NCI-H2227 (cell line): Measurements from ENCODE around the gene TLR6.
A peak's percentile ranks its signal among the peaks of the same experiment; 100 is the strongest.
"Not testable (repeated sequence)": the region's sequence is repeated elsewhere in the genome, so short reads cannot be mapped to it uniquely, and the experiment has no call there.

Source experiments
- DNase-seq: peaks from one replicate; lab custom pipeline; 2025; ENCODE audit not compliant: unreplicated experiment; lab: John Stamatoyannopoulos, UW

The TLR6 gene

DNA sequence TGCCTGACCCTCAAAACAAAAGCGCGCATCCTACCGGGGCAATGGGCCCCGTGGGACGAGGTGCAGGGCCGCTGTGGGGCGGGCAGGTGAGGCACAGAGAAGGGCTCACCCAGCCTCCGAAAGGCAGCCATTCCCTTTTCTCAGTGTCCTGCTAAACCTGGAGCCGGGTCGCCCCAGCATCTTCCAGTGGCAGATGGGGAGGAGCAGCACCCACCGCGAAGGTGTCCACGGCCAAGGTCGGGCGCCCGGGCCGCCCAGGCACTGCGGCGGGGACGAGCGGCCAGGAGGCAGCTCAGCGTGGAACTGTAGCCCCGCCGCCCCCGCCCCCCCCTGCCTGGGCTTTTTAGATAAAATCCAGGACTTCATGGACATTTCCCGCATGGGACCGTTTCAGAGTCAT is 32.9 kb downstream of the TLR6 start:
- no peak for DNase-seq

DNA sequence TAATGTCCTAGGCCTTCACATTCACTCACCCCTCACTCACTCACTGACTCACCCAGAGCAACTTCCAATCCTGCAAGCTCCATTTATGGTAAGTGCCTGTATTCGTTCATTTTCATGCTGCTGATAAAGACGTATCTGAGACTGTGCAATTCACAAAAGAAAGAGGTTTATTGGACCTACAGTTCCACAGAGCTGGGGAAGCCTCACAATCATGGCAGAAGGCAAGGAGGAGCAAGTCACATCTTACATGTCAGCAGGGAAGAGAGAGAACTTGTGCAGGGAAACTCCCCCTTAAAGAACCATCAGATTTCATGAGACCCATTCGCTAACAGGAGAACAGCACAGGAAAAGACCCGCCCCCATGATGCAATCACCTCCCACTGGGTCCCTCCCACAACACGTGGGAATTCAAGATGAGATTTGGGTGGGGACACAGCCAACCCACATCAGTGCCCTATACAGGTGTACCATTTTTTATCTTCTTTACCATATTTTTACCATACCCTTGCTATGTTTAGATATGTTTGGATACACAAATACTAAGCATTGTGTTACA is 33.8 kb downstream of the TLR6 start:
- no peak for DNase-seq

DNA sequence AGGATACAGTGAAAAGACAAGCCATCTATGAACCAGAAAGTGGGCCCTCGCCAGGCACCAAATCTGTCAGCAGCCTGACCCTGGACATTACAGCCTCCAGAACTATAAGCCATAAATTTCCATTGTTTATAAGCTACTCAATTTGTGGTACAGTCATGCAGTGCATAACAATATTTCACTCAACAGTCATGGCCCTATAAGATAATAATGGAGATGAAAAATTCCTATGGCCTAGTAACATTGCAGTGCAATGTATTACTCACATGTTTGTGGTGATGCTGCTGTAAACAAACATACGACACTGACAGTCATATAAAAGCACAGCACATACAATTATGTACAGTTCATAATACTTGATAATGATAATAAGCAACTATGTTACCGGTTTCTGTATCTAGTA is 34.9 kb downstream of the TLR6 start:
- DNase-seq: no peak

DNA sequence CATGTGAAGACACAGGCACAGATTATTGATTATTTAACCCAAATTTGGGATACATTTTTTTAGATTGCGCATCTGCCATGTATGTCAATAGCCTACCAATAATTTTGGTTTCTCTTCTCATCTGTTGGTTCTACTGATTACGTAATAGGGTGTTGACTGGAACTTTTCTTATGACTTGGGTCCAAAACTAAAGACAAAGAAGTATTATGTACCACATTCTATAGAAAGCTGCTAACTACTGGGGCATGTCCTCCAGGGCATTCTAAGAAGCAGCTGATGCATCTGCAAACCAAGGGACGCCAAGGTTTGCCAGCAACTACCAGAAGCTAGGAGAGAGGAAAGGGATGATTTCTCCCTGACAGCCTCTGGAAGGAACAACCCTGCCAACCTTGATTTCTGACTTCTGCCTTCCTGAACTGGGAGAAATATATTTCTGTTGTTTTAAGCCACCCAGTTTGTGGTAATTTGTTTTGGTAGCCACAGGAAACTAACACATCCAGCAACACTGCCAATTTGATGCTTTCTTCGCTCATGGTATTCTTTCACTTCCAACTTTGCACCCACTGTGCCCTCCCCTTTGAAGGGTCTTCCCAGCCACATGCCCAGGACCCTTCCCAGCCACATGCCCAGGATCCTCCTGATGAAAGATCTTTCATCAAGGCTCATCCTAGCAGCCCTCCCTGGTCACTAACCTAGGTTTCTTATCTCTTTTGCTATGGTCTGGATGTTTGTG is 36.1 kb downstream of the TLR6 start:
- DNase-seq: no peak

DNA sequence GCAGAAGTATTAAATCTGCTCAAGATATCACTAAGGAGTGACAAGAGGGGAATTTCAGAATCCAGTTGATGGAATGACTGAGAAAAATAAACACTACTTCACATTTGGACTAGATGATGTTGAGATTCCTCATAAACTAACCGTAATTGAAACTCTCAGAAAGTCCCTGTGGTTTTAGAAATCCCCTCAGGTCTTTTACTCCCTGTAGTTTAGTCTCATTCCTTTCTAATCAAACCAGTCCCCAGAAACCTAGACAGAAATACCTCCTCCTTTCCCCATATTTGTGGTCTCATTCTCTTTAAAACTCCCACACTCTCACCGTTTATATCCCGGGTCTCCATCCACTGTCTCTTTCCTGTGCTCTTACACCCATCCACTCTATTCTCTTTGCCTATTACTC is 37.0 kb downstream of the TLR6 start:
- no peak for DNase-seq

DNA sequence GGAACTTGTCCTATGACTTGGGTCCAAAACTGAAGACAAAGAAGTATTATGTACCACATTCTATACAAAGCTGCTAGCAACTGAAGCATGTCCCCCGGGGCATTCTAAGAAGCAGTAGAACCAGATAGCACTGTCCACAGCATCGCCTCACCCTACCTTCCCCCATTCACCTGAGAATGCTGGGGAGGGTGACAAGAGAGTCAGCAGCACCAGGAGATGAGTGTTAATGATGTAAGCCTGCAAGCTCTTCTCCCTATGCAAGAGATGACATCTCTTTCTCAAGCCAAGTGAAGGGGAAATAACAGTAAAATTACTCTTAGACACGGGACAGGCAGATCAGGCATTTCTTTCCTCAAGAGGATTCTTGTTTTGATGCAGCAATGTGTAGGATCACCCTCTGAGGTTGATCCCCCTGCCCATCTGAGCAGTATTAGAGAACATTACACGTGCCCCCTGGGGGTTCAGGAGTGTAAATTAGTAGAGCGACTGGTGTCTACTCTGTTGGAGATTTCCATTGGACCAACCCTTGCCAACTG is 38.1 kb downstream of the TLR6 start:
- DNase-seq: no peak

DNA sequence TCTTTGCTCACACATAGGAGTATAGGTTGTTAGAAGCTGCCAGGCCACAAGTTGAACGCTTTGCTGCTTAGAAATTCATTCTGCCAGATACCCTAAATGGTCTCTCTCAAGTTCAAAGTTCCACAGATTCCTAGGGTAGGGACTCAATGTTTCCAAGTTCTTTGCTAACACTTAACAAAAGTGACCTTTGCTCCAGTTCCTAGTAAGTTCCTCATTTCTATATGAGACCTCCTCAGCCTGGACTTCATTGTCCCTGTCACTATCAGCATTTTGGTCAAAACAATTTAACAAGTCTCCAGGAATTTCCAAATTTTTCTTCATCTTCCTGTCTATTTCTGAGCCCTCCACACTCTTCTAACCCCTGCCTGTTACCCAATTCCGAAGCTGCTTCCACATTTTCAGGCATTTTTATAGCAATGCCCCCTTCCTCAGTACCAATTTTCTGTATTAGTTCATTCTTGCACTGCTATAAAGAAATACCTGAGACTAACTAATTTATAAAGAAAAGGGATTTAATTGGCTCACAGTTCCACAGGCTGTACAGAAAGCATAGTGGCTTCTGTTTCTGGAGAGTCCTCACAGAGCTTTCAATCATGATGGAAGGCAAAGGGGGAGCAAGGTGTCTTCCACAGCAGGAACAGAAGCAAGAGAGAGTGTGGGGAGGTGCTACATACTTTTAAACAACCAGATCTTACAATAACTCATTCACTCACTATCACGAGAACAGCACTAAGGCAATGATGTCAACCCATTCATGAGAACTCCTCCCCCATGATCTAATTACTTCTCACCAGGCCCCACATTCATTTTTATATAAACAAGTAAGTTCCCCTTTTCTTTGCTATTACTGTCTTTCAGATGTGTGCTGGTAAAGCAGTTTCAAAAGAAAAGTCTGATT is 40.5 kb downstream of the TLR6 start:
- no peak for DNase-seq

DNA sequence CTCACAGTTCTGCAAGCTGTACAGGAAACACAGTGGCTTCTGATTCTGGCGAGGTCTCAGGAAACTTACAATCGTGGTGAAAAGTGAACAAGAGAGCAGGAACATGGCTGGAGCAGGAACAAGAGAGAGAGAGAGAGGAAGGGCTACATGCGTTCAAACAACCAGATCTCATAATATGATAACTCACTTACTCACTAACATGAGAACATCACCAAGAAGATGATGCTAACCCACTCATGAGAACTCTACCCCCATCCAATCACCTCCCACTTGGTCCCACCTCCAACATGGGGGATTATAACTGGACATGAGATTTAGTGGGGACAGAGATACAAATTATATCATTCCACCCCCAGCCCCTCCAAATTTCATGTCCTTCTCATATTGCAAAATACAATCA is 42.2 kb downstream of the TLR6 start:
- DNase-seq: no peak

DNA sequence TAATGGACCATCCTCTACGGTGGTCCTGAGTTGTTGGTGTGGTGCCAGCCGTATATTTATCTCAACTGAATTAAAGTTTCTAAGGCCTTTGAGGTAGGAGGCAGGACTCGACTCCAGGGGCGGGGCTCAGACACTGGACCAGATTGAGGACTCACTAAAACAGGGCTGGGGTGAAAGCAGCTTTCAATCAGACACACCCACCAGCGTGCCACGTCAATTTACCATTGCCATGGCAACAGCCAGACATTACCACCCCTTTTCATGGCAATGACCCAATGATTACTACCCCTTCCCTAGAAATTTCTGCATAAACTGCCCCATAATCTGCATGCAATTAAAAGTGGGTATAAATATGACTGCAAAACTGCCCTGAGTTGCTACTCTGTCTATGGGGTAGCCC is 45.3 kb downstream of the TLR6 start:
- DNase-seq: no peak

DNA sequence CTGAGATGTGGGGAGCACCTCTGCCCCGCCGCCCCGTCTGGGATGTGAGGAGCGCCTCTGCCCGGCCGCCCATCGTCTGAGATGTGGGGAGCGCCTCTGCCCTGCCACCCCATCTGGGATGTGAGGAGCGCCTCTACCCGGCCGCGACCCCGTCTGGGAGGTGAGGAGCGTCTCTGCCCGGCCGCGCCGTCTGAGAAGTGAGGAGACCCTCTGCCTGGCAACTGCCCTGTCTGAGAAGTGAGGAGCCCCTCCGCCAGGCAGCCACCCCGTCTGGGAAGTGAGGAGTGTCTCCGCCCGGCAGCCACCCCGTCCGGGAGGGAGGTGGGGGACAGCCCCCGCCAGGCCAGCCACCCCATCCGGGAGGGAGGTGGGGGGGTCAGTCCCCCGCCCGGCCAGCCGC is 49.2 kb downstream of the TLR6 start:
- DNase-seq: not testable (repeated sequence)

DNA sequence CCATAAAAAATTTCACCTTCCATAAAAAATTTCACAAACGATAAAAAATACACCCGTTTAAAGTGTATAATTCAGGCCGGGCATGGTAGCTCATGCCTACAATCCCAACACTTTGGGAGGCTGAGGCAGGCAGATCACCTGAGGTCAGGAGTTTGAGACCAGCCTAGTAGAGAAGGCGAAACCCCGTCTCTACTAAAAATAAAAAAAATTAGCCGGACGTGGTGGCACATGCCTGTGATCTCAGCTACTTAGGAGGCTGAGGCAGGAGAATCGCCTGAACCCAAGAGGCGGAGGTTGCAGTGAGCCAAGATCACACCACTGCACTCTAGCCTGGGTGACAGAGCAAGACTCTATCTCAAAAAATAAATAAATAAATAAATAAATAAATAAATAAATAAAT is 50.4 kb downstream of the TLR6 start:
- DNase-seq: not testable (repeated sequence)

DNA sequence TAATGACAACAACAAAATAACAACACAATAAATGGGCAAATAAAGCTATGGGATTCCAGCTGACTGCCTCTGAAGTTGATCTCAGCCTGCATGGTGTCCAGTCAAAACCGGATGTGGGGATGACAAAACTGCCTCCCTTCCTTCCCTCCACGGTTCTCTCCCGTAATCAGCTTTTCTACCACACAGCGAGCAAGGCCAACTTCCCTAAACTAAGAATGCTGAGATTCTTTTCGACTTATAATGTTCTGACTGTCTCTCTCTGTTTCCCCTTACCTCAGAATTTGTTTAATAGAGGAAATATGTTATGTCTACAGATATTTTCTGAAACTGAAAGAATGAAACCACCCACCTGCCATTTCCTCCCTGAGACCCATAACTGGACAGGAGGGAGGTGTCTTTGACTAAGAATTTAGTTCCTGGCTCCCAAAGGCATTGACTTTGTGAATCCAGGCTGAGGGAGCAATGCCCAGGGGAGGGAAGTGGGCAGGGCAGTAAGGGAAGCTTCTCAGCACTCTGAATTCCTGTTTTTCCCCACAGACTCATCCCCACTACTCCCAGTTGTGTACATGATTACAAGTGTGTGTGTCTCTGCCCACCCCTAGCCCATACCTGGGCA is 51.0 kb downstream of the TLR6 start:
- no peak for DNase-seq

DNA sequence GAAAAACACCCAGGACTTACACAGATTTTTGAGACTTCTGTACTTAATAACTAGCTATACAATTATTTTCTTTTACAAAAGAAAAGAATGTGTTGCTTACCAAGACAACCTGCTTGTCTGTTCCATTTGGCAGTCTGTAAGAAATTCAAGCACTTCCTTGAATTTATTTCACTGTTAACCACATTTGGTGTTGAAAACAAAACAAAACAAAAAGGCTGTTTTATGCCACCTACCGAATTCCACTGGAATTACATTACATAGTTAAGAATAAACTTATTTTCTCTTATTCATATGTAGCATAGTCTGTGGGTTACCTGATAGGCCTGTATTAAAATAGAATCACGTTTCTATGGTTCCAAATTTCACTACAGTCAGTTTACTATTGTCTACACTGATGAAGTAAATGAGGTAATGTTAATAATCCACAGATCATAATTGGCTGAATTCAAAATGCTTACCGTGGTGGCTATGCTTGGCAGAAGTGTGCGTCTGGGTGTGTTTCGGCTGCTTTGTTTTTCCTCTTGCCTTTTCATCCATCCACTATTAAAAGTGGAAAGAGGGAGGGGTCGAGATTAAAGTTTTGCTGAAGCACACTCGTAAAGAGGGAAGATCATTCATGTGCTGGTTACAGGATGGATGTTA is 51.8 kb downstream of the TLR6 start, which contains the start of gene TLR1:
TSS of gene TLR1 (minus strand) at position 138 of the 642 bp plus-strand sequence. CDS start 5,960 bp downstream, outside the sequence.
- DNase-seq: peak; percentile 6

DNA sequence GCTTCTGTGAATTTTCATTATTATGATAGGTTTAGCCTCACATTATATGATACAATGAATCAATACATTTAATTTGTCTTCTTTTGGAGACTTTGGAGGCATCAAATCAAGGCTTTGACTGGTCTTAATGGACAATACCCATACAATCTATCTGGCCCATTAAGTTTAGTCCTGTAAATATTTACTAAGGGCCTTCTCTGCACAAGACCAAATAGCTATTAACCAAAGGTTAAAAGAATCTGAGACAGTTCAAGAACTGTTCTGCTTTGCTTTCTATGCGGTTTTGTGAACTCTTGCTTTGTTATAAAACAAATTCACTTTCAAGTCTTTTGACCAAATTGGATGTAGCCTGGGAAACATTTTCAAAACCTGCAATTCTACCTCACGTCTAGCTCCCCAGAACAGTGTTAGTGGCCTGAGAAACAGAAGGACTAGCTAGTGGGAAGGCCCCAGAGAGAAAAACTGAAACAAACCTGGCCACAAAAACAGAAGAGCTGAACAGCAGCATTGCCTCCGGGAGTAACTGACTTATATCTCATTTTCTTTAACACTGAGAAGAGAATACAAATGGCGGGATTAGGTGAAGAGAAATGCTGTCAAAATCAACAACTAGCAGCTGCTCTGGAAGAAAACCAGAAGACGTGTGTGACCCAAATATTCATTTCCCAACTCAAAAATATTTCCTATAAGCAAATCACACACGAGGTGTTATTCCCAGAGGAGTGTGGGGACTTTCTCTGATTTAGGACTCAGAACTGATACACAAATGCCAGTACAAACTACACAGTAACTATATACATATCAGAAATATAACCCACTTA is 52.6 kb downstream of the TLR6 start:
- no peak for DNase-seq

DNA sequence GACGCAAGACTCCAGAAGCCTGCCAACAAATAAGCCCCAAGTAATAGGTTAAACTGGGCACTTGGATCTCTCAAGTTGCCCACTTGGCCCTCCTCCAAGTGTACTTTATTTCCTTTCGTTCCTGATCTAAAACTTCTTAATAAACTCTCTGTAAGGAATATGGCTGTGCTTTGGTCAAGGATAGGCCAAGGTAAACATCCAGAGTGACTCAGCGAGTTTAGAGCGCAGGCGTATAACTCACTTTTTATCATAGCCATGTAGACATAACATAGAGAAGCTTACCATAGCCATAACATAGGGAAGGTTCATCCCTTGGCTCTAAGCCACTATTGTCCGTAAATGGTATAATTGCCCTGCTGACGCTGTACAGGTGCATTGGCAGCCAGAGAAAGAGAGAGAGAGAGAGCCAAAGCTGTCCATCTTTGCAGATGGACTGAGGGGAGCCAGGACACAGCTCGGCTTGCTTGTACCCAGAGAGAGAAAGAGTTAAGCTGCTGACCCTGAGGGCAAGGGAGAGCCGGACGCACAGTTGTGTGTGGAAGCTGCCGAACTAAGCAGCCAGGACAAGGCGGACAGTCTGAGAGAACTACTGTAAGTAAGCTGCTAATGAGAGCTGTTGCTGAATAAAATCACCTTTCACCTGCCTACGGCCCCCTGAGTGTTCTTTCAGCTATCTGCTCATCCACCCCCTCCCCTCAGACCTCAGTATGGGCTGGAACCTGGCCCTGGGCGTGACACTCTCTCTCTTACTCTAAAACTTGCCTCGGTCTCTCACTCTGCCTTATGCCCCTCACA is 53.9 kb downstream of the TLR6 start:
- no peak for DNase-seq

DNA sequence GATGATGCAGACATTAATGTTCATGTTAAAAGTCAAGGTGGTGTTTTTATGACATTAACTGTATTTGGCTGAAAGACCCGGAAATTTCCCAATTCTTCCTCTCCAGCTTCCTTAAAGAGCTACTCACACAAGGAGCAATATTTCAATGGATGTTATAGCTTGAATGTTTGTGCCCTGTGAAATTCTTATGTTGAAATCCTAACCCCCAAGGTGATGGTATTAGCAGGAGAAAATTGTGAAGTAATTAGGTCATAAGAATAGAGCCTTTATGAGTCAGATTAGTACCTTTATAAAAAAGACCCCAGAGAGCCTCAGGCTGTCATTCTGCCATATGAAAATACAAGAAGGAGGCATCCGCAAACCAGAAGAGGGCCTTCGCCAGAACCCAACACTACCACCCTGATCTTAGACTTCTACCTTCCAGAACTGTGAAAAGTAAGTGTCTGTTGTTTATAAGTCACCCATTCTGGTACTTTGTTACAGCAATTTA is 55.6 kb downstream of the TLR6 start:
- DNase-seq: no peak

DNA sequence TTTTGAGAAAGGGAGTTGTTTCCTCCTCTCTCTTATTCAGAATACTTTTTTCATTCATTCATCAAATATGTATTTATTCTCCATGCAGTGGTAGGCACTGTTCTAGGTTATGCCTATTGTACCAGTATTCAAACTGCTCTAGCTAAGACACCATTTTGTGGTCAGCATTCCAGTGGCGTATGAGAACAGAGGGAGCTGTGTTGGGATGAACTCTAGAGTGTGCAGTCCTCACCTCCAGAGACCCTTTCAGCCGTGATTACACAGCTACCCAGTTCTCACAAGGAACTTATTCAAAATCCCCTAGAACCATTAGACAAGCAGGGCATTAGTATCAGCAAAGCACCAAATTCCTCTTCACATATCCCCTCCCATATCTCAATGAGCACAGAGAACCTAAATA is 56.3 kb downstream of the TLR6 start:
- no peak for DNase-seq

DNA sequence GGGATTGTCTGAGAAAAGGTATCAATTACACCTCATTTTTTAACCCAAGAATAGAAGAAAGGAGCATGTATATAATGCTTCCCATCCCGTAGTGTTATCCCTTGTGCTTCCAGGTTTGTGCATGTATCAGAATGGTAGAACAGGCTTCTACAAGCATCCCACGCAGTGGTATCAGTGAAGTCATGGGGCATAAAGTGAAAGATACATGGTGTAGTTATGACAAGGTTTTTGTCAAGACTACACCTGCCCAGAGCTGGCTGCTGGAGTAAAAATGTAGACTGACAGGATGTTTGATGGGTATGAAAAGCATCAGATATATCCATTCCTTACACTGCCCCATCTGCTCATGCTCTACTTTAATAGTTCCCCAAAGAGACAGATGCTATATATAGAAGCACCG is 61.5 kb downstream of the TLR6 start:
- DNase-seq: no peak

DNA sequence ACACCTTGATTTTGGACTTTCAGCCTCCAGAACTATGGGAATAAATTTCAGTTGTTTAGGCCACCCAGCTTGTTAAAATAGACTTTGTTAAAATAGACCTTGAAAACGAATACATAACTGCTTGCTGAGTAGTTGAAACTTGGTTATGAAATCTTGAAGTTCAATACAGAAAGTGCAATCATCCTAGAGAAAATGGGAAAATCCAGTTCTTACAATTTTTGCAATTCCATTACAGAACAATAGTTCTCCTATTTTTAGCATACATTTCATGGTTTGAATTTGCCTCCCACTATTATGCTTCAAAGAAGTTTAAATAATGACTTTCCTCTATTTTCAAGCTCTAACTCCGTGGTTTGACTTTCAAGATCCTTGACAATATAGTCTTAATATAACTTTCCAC is 62.6 kb downstream of the TLR6 start:
- DNase-seq: no peak
